Suprapubic skin (tissue), 4 donors: Measurements from ENCODE around the gene EHBP1L1.

ENCODE experiments used
- CTCF ChIP-seq, 2 donors: fragments of 200-600 bp in 1 of 2; fragments of 450-650 bp in 1 of 2; sonication (generic) in 1 of 2; IDR thresholded peaks; one replicate each; pipeline ENCODE4 v1.5.1; 2016 to 2019; ENCODE audit warnings: antibody characterized with exemption in 2 of 2, mild to moderate bottlenecking in 1 of 2, moderate library complexity in 1 of 2
- EP300 ChIP-seq: sonication (generic); formaldehyde crosslinking; IDR thresholded peaks from one replicate; pipeline ENCODE4 v1.6.1; 2017; ENCODE audit warnings: antibody characterized with exemption
- POLR2AphosphoS5 ChIP-seq, 3 donors: sonication (generic); formaldehyde crosslinking; IDR thresholded peaks; one replicate each; pipeline ENCODE4 v1.6.1; 2017; ENCODE audit warnings: antibody characterized with exemption in 3 of 3

GRCh38 chr11:65641297-65642013 is 65.6 kb downstream of the EHBP1L1 start:
- TF ChIP-seq CTCF (IDR thresholded peaks at IDR 0.05): no peak
- no peak for TF ChIP-seq POLR2AphosphoS5 (IDR thresholded peaks at IDR 0.05)
- no peak for TF ChIP-seq EP300
